ENCODE results near the gene H2AZ2.
"Not testable (repeated sequence)": the region's sequence is repeated elsewhere in the genome, so short reads cannot be mapped to it uniquely, and the experiment has no call there.

The H2AZ2 gene

DNA sequence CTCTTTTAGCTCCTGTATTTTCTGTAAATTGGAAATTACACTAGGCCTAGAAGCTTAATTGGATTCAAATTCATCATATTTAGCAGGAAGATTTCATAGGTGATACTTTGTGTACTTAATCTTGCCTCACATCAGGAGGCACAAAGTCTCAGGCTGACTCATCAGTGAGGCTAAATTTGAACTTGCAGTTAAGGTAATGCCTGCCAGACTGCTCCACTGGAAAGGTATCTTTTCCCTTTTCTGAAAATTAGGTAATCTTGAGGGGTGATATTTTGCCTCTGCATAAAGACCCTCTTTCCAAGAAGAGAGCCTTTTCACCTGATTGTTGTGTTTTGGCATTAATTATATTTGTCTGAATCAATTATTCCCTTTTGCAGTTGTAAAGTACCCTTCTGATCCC, 36.8 kb downstream of the H2AZ2 start:
- DNase-seq: no peak

DNA sequence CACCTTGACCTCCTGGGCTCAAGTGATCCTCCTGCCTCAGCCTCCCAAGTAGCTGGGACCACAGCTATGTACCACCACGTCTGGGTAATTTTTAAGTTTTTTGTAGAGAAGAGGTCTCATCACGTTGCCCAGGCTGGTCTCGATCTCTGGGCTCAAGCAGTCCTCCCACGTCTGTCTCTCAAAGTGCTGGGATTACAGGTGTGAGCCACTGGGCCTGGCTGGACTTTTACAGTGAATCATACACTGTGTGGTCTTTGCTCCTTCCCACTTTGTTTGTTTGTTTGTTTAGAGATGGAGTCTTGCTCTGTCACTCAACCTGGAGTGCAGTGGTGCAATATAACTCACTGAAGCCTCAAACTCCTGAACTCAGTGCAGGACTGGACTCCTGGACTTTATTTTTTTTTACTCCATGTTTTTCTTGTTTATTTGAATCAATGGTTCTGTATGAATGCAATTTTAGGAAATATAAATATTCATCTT, 38.9 kb downstream of the H2AZ2 start:
- DNase-seq: no peak

DNA sequence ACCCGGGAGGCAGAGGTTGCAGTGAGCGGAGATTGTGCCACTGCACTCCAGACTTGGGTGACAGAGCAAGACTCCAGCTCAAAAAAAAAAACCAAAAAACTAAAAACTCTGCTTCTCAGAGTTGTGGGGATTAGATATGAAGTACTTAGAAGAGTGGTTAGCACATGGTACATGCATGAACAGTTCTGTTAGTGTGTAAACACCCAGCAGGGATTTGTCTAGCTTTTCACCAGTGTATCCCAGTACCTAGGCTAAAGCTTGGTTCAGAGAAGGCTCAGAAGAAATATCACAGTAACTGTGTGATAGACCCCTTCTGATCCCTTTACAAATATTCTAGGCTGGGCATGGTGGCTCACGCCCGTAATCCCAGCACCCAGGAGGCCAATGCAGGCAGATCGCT, 41.9 kb downstream of the H2AZ2 start:
- no peak for DNase-seq

DNA sequence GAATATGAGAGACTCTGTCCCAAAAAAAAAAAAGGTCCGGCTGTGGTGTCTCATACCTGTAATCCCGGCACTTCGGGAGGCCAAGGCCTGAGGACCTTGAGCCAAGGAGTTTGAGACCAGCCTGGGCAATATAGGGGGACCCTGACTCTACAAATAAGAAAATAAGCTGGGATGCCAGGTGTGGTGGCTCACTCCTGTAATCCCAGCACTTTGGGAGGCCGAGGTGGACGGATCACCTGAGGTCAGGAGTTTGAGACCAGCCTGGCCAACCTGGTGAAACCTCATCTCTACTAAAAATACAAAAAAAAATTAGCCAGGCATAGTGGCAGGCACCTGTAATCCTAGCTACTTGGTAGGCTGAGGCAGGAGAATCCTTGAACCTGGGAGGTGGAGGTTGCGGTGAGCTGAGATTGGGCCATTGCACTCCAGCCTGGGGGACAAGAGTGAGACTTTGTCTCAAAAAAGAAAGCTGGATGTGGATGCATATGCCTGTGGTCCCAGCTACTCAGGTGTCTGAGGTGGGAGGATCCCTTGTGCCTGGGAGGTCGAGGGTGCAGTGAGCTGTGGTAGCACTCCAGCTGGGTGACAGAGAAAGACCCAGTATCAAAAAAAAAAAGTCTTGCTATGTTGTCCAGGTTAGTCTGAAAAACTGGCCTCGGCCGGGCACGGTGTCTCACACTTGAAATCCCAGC, 43.9 kb downstream of the H2AZ2 start:
- not testable (repeated sequence) for DNase-seq

DNA sequence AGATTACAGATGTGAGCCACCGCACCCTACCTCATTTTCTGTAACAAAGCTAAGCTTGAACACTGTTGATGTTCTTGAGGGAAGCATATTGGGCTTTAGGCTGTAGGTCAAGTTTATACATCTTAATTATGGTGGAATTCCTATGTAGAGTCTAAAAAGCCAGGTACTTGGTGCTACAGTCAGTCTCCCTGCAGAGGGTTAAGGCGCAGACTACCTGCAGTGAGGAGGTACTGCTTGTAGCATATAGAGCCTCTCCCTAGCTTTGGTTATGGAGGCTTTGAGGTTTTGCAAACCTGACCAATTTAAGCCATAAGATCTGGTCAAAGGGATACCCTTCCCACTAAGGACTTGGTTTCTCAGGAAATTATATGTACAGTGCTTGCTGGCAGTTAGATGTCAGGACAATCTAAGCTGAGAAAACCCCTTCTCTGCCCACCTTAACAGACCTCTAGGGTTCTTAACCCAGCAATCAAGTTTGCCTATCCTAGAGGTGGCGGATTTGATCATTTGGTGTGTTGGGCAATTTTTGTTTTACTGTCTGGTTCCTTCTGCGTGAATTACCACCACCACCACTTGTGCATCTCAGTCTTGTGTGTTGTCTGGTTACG, 45.4 kb downstream of the H2AZ2 start:
- no peak for DNase-seq

DNA sequence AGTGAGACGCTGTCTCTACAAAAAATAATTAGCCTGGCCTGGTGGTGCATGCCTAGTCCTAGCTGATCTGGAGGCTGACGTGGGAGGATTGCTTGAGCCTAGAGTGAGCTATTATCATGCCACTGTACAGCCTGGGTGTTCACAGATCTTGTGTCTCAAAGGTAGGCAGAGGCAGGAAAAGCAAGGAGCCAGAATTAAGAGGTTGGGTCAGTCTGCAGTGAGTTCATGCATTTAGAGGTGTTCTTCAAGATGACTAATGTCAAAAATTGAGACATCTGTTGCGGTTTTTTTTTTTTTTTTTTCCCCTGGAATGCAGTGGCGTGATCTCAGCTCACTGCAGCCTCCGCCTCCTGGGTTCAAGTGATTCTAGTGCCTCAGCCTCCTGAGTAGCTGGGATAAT, 46.0 kb downstream of the H2AZ2 start:
- DNase-seq: no peak

DNA sequence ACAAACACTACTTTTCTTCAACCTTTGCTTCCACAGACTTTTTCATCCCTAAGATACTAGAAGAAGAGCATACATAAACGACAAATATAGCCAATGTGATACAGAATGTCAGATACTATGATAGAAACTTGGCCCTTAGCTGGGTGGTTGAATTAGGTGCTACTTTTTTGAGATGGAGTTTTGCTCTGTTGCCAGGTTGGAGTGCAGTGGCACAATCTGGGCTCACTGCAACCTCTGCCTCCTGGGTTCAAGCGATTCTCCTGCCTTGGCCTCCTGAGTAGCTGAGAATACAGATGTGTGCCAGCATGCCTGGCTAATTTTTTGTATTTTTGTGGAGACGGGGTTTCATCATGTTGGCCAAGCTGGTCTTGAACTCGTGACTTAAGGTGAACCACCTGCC, 47.9 kb downstream of the H2AZ2 start:
- no peak for DNase-seq

DNA sequence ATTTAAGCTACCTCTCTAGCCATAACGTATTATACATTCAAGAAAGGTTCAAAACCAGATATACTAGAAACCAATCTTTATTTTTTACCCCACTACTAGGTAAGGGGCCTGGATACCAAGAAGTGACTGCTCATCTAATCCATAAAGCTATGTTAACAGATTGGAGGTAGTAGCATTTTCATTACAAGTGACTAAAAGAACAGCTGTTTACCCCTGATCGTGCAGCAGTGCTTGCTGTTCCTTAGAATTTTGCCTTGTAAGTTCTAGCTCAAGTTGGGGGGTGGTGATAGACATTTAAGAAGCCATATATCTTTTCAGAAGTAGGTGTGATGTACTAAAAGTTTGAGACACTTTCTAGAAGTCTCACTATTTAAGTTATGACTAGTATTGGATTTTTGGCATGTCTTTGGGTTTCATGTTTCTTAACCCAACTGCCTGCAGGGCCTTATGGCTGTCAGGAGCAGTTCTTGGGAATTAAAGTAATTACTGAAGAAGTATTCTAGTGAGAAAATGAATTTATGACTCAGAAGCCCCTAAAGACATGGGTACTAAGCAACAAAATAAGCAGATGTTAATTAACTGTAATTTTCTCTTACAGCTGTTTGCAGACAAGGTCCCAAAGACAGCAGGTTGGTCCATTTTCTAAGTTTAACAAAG, 49.1 kb downstream of the H2AZ2 start:
- DNase-seq: no peak

DNA sequence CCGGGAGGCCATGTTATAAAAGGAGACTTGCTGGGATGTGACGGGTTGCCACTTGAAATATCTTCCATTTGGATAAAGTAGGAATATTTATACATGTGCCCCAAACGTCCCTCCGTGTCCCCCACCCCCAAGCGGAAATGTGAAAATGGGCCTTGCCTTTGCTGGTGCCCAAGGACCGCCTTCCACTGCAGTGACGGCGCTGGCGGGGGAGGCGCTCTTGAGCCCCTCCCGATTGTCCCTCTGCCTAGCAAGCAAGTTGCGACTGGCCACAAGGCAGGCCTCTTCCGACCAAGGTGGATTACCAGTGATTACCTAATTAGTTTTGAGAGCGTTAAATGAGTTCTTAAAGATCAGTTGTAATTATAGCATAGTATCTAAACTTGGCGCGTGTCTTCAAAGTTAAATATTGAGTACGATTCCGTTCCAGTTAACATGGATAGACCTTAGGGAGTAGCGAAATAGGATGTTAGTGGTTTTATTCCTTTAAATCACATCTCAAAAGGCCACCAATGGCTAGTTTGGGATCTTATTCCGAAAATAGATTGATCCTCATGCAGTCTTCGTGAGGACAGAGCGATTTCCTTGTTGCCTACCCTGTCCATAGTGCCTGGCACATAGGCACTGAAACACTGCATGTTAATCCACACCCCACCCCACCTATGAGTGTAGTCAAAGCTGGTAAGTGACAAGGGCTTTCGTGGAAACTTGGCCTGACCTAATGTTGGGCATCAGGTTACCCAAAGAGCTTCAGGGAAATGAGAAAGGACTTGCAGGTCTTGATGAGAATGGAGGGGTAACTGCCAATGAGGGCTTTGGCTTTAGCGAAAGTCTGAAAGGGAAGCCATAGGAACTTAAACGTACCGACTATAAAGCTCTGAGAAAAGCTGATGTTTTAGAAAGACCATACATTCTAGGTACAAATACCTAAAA, 50.3 kb downstream of the H2AZ2 start:
- DNase-seq: peak; percentile 75 to 77

DNA sequence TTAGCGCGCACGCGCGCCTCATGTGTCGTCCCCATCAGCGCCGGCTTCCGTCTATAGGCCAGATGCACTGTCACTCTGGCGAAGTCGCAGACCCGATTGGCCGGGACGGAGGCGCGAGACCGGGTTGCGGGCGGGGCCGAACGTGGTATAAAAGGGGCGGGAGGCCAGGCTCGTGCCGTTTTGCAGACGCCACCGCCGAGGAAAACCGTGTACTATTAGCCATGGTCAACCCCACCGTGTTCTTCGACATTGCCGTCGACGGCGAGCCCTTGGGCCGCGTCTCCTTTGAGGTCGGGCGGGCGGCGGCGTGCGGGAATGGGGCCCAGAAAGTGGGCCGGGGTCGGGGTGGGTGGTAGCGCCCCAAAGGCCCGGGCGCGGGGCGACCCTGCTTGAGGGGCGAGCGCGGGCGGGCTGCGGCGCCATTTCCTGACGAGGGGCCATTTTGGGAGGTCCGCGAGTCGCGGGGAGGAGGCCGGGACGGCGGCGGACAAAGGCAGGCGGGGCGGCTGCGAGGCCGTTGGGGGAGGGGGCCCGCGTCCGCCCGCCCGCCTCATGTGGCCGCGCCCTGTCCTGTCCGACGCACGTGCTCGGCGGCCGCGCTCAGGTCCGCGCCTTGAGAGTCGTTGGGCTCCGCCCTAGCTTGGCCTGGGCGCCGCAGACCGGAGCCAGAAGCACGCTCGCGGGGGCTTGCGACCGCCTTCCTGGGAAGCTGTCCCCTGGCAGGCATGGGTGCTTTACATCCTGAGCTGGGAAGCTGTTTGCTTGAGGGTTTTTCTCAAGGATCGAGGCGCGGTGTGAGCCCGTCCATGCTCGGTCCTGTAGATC, 51.2 kb downstream of the H2AZ2 start, which contains the start of gene PPIA:
Gene PPIA, plus strand, starts transcription at position 178 of the 825 bp plus-strand sequence. Its CDS starts 44 bp downstream, at position 222.
- peak; percentile 98 for DNase-seq

DNA sequence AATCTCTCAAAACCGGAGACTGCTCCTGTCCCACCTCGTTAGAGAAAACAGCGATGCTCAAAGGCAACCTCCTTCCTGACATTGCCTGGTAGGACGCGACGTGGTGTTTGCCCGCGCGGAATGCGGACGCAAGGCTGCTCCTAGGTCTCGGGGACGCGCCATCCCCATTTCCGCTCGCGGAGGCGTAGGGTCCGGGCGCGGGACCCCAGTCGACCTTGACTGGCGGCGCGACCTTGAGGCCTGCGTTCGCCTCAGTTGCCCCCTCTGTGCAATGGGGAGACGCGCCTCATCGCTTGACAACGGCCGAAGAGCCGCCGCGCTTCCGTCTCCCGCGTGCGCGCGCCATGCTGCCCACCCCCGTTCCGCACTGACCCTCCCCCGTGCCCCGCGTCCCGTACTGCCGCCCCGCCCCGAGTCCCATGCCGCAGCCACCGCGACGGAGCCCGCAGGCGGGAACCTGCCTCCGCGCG, 51.8 kb downstream of the H2AZ2 start:
- peak; percentile 88 to 90 for DNase-seq

DNA sequence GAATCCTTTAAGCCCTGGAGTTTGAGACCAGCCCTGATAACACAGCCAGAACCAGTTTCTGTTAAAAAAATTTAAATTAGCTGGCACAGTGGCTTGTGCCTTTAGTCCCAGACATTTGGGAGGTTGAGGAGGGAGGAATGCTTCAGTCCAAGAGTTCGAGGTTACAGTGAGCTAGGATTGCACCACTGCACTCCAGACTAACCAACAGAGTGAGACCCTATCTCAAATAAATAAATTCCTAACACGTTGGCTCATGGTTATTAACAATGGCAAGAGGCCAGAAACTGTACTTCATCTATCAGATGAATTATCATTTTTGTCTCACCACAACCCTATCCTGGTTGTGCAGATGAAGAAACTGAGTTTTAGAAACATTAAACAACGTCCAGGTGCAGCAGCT, 53.6 kb downstream of the H2AZ2 start:
- DNase-seq: no peak

DNA sequence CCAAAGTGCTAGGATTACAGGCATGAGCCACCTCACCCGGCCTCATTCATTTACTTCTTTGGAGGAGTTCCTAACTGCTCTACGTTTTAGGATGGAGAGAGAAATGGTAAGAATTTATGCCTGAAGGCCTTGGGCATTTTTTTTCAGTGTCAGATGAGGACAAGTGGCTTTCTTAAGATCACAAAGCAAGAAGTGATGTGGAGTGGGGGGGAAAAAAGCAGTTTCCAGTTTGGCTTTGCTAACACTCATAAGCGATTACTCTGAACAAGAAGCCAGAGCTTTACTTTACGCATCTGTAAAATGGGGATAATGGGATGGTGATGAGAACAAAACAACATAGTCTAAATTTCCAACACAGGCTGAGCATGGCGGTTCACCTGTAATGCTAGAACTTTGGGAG, 54.0 kb downstream of the H2AZ2 start:
- DNase-seq: no peak

DNA sequence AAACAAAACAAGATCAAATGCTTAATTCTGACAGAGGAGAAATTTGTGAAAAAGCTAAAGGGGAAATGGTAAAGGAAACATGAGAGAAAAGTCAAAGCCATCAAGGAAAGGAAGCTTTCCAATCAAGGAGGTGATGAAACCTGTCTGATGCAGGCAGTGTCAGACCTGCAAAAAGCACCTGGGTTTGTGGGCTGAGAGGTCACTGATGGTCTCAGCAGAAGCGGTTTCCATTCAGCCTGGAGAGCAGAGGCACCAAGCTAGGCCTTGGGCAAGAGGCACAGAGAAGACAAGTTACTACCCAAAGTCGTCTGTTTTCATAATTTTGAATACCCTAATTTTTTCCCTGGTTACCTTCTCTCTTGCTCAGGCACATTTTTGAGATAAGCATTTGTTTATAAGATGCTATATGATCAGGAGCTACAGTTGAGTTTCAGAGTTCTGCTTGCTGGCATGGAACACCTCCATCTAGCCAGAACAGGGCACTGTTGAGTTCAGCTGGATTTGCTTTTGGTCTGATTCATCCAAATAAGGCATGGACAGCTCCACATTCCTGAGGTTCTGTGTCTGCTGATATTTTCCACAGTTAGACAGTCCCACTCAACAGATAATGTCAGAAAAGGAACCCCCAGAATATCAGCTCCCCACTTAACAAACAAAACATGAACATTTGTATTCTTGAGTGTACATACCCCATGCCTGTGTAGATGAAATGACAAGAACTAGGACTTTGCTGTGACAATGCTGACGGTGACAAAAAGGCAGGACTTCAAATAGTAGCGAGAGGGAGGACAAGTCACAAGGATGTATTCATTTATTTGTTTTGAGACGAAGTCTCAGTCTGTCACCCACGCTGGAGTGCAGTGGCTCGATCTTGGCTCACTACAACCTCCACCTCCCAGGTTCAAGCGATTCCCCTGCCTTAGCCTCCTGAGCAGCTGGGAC, 56.3 kb downstream of the H2AZ2 start:
- DNase-seq: no peak

DNA sequence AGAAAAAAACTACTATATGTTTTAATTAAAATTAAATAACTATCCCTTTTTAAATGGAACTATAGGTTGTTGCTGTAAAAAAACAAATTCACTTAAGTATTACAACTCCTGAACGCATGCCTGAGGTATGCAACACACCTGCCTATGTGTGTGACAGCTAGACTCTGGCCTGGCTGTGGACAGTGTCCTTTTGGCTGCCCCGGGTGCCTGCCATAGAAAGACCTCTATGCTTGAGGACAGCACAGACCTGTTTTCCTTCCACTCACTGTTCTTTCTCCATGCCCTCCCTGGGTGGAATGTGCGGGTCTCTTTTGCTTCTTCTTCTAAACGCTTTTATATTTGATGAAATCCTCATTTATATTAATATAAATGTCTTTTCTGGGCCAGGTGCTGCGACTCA, 57.9 kb downstream of the H2AZ2 start:
- DNase-seq: no peak

DNA sequence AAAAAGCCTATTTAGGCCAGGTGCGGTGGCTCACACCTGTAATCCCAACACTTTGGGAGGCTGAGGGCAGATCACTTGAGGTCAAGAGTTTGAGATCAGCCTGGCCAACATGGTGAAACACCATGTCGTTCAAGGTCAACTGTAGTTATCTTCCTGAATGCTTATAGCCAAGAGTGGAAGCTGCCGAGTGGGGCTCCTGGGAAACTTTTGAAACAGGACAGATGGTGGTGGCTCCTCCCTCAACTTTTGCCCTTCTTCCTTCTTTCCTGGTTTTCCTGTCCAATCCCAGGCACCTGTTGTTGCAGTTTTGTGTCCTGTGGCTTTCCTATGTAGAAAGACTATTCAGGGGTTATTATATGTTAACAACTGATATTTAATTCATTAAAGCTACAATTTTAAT, 60.1 kb downstream of the H2AZ2 start:
- no peak for DNase-seq

DNA sequence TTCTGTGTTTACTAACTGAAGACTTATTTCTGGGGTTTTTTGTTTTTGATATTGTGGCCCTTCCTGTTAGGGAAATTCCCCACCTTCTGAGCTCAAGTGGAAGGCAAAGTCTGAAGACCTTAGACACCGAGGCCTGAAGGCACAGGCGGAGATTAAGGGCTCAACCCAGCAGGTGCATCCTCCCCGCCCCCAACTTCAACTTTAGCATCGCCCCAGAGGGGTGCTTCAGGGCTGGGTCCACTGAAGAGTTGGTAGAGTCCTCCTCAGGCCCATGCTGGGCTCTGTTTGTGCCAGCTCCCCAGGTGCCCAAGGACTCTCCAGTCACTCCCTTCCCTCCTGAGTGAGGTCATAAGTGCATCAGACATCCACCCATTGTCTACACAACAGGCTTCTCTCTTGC, 60.8 kb downstream of the H2AZ2 start:
- no peak for DNase-seq

DNA sequence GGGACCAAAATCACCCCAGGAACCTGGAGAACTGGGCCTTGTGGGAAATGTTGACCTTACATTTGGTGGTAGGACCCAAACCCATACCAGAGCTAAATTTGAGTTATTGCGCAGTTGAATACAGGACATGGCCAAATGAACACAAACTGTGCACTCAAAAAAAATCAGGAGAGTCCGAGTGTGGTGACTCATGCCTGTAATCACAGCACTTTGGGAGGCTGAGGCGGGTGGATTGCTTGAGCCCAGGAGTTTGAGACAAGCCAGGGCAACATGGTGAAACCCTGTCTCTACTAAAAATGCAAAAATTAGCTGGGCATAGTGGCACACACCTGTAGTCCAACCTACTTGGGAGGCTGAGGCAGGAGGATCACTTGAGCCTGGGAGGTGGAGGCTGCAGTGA, 62.7 kb downstream of the H2AZ2 start:
- DNase-seq: not testable (repeated sequence)

DNA sequence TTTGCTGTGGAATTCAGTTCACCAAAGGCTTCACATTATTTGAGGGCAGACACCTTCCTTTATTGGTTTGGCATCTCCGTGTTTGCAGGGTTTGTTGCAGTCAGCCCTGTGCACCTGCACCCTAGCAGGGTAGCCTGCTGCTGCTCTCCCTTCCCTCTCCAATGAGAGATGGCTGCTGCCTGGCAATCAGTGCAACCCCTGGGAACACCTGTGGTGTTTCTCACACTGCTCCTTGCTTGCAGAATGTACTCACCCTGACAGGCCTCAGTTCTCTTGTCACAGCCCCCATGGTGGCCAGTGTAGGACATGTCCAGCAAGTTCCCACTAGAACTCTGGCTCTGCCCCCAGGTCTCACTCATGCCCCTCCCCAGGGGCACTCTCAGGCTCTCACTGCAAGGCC, 63.5 kb downstream of the H2AZ2 start:
- DNase-seq: no peak

DNA sequence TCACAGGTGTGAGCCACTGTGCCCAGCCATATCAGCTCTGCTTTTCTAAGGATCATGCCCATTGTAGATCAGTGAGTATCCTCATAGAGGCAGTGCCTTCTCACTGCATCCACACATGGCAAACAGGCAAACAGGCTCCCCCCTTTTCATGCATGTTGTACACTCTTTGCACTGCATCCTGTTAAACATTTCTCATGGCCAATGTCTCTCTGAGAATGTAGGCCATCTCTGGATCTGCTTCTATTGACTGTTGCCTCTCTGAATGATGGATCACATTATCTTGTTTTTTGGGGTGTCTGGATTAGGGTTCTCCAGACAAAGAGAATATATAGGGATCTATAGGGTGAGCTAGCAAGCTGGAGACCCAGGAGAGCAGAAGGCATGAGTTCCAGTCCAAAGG, 64.5 kb downstream of the H2AZ2 start:
- DNase-seq: no peak

DNA sequence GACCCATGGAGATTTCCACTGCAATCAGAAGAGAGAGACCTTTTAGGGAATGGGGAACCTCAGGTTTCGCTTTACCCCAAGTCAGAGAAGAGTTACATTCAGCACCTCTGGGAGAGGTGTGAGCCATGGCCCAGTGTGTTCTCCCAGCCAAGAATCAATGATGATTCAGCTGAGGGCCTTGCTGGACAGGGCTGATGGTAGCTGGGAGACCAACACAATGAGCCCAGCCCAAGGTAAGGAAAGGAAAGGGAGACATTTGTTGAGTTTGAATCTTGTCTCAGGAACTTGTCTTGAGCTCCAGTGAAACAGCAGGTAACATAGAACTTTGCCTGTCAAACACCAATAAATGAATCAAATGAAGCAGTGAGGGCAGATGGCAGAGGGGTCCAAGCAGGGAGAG, 65.4 kb downstream of the H2AZ2 start:
- no peak for DNase-seq

All from SHP77 (cell line).